ENCODE results near the gene EIF2S1.

The EIF2S1 gene

GRCh38 chr14:67343601-67344230, 16.4 kb upstream of the EIF2S1 start:
- H3K27me3 ChIP-seq (ENCODE audit: control insufficient read depth, insufficient read depth, low read length, poor library complexity, severe bottlenecking), result no peaks in the 10 kb centered on the region
- H3K4me1 ChIP-seq (ENCODE audit: control insufficient read depth, insufficient read depth, low read length), result no peaks in the 10 kb centered on the region
- H3K9me3 ChIP-seq (ENCODE audit: control insufficient read depth, low read length), result peaks cover 3% of the 10 kb centered on the region
- no peak overlapping the region for H3K4me3 ChIP-seq (ENCODE audit: insufficient read depth, low read depth, low read length)
- peaks cover 17% of the 10 kb centered on the region for H3K36me3 ChIP-seq (ENCODE audit: control insufficient read depth, insufficient read depth, low read length)
- 89 to 97% methylated on average over 4 of the region's 4 CpGs for WGBS, 2 experiments
- no peak overlapping the region for H3K27ac ChIP-seq (ENCODE audit: insufficient read depth, low read depth, low read length, poor library complexity, severe bottlenecking)

DNA sequence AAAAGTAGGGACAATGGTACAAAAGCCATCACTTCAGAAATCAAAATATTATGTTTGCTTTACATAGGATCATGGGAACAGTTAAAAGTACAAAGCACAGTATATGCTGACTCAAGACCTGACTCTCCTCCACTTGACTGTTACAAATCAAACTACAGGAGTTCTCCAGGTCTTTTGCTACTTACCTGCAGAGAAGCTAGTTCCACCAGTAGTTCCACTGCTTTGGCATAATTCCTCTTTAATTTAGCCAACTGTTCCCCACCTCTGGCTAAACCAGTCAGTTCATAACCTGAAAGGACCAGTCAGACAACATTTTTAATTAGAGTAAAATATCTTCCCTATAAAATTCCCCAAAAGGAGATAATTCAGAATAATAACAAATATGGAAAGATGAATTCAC, 14.5 kb upstream of the EIF2S1 start:
- no peak overlapping the region for H3K4me3 ChIP-seq (ENCODE audit: insufficient read depth, low read depth, low read length)
- no peaks in the 10 kb centered on the region for H3K9me3 ChIP-seq (ENCODE audit: control insufficient read depth, low read length)
- no peaks in the 10 kb centered on the region for H3K4me1 ChIP-seq (ENCODE audit: control insufficient read depth, insufficient read depth, low read length)
- no peaks in the 10 kb centered on the region for H3K27me3 ChIP-seq (ENCODE audit: control insufficient read depth, insufficient read depth, low read length, poor library complexity, severe bottlenecking)
- H3K36me3 ChIP-seq (ENCODE audit: control insufficient read depth, insufficient read depth, low read length), result peaks cover 26% of the 10 kb centered on the region
- no peak overlapping the region for H3K27ac ChIP-seq (ENCODE audit: insufficient read depth, low read depth, low read length, poor library complexity, severe bottlenecking)

DNA sequence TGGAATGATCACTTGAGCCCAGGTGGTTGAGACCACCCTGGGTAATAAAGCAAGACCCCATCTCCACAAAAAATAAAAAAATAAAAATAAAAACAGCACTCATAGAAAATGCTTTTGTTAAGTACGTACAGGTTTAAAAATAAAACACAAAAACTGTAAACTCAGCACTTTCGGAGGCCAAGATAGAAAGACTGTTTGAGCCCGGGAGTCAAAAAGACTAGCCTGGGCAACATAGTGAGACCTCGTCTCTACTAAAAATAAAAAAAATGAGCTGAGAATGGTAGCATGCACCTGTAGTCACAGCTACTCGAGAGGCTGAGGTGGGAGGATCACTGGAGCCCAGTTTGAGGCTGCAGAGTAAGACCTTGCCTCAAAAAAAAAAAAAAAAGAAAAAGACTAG, 8.1 kb upstream of the EIF2S1 start:
- H3K27me3 ChIP-seq (ENCODE audit: control insufficient read depth, insufficient read depth, low read length, poor library complexity, severe bottlenecking), result no peaks in the 10 kb centered on the region
- H3K4me1 ChIP-seq (ENCODE audit: control insufficient read depth, insufficient read depth, low read length), result no peaks in the 10 kb centered on the region
- H3K9me3 ChIP-seq (ENCODE audit: control insufficient read depth, low read length), result no peaks in the 10 kb centered on the region
- 92 to 96% methylated on average over 5 of the region's 5 CpGs for WGBS, 2 experiments
- peaks cover 22% of the 10 kb centered on the region for H3K36me3 ChIP-seq (ENCODE audit: control insufficient read depth, insufficient read depth, low read length)
- H3K27ac ChIP-seq (ENCODE audit: insufficient read depth, low read depth, low read length, poor library complexity, severe bottlenecking), result no peak overlapping the region
- H3K4me3 ChIP-seq (ENCODE audit: insufficient read depth, low read depth, low read length), result no peak overlapping the region

DNA sequence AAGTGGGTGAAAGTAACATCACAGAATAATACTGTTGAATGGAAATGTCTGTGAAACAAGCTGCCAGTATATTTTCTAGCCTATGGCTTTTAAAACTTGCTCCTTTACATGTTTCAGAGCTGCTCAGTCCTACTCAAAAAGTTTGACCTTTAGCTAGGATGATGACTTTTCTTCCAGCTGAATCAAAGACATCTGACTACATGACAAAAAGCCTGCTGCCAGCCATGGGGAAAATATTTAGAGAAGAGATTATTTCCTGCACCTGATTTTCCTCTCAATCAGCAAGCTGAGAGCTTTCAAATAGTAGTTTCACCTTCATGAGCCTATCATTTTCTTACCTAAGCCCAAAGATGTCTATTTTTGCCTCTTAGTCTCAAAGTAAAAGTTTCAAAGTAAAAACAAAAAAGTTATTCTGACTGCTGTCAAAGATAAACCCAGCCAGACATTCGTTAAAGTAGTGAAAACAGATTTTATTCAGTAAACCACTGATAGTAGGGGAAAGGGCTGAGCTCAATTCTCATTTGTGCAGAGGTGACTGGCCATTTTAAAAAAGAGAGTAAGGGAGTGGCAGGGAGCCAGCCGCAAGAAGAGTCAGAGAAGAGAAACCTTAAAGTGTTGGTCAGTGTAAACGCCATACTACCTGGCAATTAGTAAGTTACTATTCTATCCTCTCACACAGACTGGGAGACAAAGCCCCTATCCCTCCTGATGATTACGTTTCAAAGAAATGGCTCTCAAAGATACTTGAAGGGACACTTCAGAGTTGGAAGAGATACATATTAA, 2.8 kb upstream of the EIF2S1 start:
- whole genome bisulfite sequencing, 2 experiments, result 85 to 87% methylated on average over 3 to 4 of the region's 4 CpGs
- Histone ChIP-seq H3K4me3 (ENCODE audit: insufficient read depth, low read depth, low read length) (no peak overlapping the region), H3K27ac (ENCODE audit: insufficient read depth, low read depth, low read length, poor library complexity, severe bottlenecking) (no peak overlapping the region), H3K36me3 (ENCODE audit: control insufficient read depth, insufficient read depth, low read length) (no peaks in the 10 kb centered on the region), H3K27me3 (ENCODE audit: control insufficient read depth, insufficient read depth, low read length, poor library complexity, severe bottlenecking) (no peaks in the 10 kb centered on the region), H3K4me1 (ENCODE audit: control insufficient read depth, insufficient read depth, low read length) (peaks cover 22% of the 10 kb centered on the region), H3K9me3 (ENCODE audit: control insufficient read depth, low read length) (no peaks in the 10 kb centered on the region)

- H3K27me3 ChIP-seq (ENCODE audit: control insufficient read depth, insufficient read depth, low read length, poor library complexity, severe bottlenecking), result no peaks in the 10 kb centered on the region
- no peak overlapping the region for H3K27ac ChIP-seq (ENCODE audit: insufficient read depth, low read depth, low read length, poor library complexity, severe bottlenecking)
- peaks cover 22% of the 10 kb centered on the region for H3K4me1 ChIP-seq (ENCODE audit: control insufficient read depth, insufficient read depth, low read length)
- no peaks in the 10 kb centered on the region for H3K36me3 ChIP-seq (ENCODE audit: control insufficient read depth, insufficient read depth, low read length)
- 65 to 69% methylated on average over 9 of the region's 9 CpGs for WGBS, 2 experiments
- H3K9me3 ChIP-seq (ENCODE audit: control insufficient read depth, low read length), result no peaks in the 10 kb centered on the region
- H3K4me3 ChIP-seq (ENCODE audit: insufficient read depth, low read depth, low read length), result peak overlapping the region; percentile 61
These were observed 2.2 kb upstream of the EIF2S1 start for GRCh38 chr14:67357969-67358354.

GRCh38 chr14:67358924-67359774, 979 bp upstream of the EIF2S1 start:
- Histone ChIP-seq H3K9me3 (ENCODE audit: control insufficient read depth, low read length) (no peaks in the 10 kb centered on the region), H3K4me1 (ENCODE audit: control insufficient read depth, insufficient read depth, low read length) (peaks cover 22% of the 10 kb centered on the region), H3K27ac (ENCODE audit: insufficient read depth, low read depth, low read length, poor library complexity, severe bottlenecking) (peak overlapping the region; percentile 9), H3K36me3 (ENCODE audit: control insufficient read depth, insufficient read depth, low read length) (no peaks in the 10 kb centered on the region), H3K27me3 (ENCODE audit: control insufficient read depth, insufficient read depth, low read length, poor library complexity, severe bottlenecking) (no peaks in the 10 kb centered on the region), H3K4me3 (ENCODE audit: insufficient read depth, low read depth, low read length) (peak overlapping the region; percentile 61)
- 0 to 1% methylated on average over 38 of the region's 38 CpGs for WGBS, 2 experiments

- peak overlapping the region; percentile 38 for H3K27ac ChIP-seq (ENCODE audit: insufficient read depth, low read depth, low read length, poor library complexity, severe bottlenecking)
- H3K4me1 ChIP-seq (ENCODE audit: control insufficient read depth, insufficient read depth, low read length), result peaks cover 22% of the 10 kb centered on the region
- no peaks in the 10 kb centered on the region for H3K9me3 ChIP-seq (ENCODE audit: control insufficient read depth, low read length)
These were observed 510 bp downstream of the EIF2S1 start for GRCh38 chr14:67360470-67361206.

GRCh38 chr14:67365476-67365875, 5.3 kb downstream of the EIF2S1 start:
- no peaks in the 10 kb centered on the region for H3K9me3 ChIP-seq (ENCODE audit: control insufficient read depth, low read length)
- no peak overlapping the region for H3K4me3 ChIP-seq (ENCODE audit: insufficient read depth, low read depth, low read length)
- H3K36me3 ChIP-seq (ENCODE audit: control insufficient read depth, insufficient read depth, low read length), result peaks cover 34% of the 10 kb centered on the region
- no peak overlapping the region for H3K27ac ChIP-seq (ENCODE audit: insufficient read depth, low read depth, low read length, poor library complexity, severe bottlenecking)
- H3K27me3 ChIP-seq (ENCODE audit: control insufficient read depth, insufficient read depth, low read length, poor library complexity, severe bottlenecking), result no peaks in the 10 kb centered on the region
- 92 to 97% methylated on average over 3 of the region's 4 CpGs for WGBS, 2 experiments
- H3K4me1 ChIP-seq (ENCODE audit: control insufficient read depth, insufficient read depth, low read length), result peaks cover 10% of the 10 kb centered on the region

More at GRCh38 chr14:67360470-67361206, 510 bp downstream of the EIF2S1 start:
- Histone ChIP-seq H3K4me3 (ENCODE audit: insufficient read depth, low read depth, low read length) (peak overlapping the region; percentile 61), H3K36me3 (ENCODE audit: control insufficient read depth, insufficient read depth, low read length) (peaks cover 5% of the 10 kb centered on the region), H3K27me3 (ENCODE audit: control insufficient read depth, insufficient read depth, low read length, poor library complexity, severe bottlenecking) (no peaks in the 10 kb centered on the region)
- WGBS, 2 experiments, result 3 to 4% methylated on average over 33 to 34 of the region's 34 CpGs

GRCh38 chr14:67370830-67371229, 10.7 kb downstream of the EIF2S1 start:
- Histone ChIP-seq H3K4me1 (ENCODE audit: control insufficient read depth, insufficient read depth, low read length) (no peaks in the 10 kb centered on the region), H3K36me3 (ENCODE audit: control insufficient read depth, insufficient read depth, low read length) (peaks cover 30% of the 10 kb centered on the region), H3K4me3 (ENCODE audit: insufficient read depth, low read depth, low read length) (no peak overlapping the region), H3K9me3 (ENCODE audit: control insufficient read depth, low read length) (no peaks in the 10 kb centered on the region), H3K27ac (ENCODE audit: insufficient read depth, low read depth, low read length, poor library complexity, severe bottlenecking) (no peak overlapping the region), H3K27me3 (ENCODE audit: control insufficient read depth, insufficient read depth, low read length, poor library complexity, severe bottlenecking) (no peaks in the 10 kb centered on the region)
- WGBS, 2 experiments, result 92% methylated on average over 5 of the region's 5 CpGs

Data from ectodermal cell (in vitro differentiated cells).